ENCODE measurements around the gene PLCZ1. TPM values are rescaled to one million over a fixed set of nuclear protein-coding genes. Genes with fewer than 3 reads are reported as not detected.

Gene PLCZ1
- polyA plus RNA-seq, 3 donors: not detected

GRCh38 chr12:18753481-18754123 lies 15.8 kb upstream of the PLCZ1 start:
- no peak overlapping the region for H3K4me2 ChIP-seq (replicated peaks; ENCODE audit: extremely low read depth, low read length, poor library complexity, severe bottlenecking)
- no peak overlapping the region for H3K9ac ChIP-seq (ENCODE audit: insufficient read depth, low read length, poor library complexity, severe bottlenecking)
- H3K4me3 ChIP-seq (replicated peaks in 1 of 3; ENCODE audit: low read depth in 2 of 3, low read length in 3 of 3): no peak overlapping the region
- Mint-ChIP-seq H3K4me3 (no peak overlapping the region), H3K4me1 (no peaks in the 10 kb centered on the region), H3K36me3 (no peaks in the 10 kb centered on the region), H3K9me3 (peaks cover 0 to 5% (median 0%) of the 10 kb centered on the region in 7 donors), H3K27ac (no peak overlapping the region), H3K27me3 (ENCODE audit: low read depth in 3 of 3) (peaks cover 0 to 1% (median 0%) of the 10 kb centered on the region in 3 donors)
- H3K27ac ChIP-seq (ENCODE audit: low read depth in 1 of 2, low read length in 2 of 2): no peak overlapping the region
- H3K36me3 ChIP-seq (replicated peaks in 1 of 2; ENCODE audit: control insufficient read depth in 1 of 2, insufficient read depth in 2 of 2, low read length in 2 of 2): no peaks in the 10 kb centered on the region
- no peak for TF ChIP-seq CTCF (IDR thresholded peaks at IDR 0.05)
- intact Hi-C loops (cut with micrococcal nuclease): no loop called here
- H3K9me3 ChIP-seq (replicated peaks in 1 of 2; ENCODE audit: control insufficient read depth in 1 of 2, insufficient read depth in 1 of 2, low read length in 2 of 2): no peaks in the 10 kb centered on the region
- H3K27me3 ChIP-seq (ENCODE audit: control insufficient read depth in 2 of 2, insufficient read depth in 2 of 2, low read length in 2 of 2): no peaks in the 10 kb centered on the region
- H3K4me1 ChIP-seq (ENCODE audit: control insufficient read depth in 1 of 2, insufficient read depth in 2 of 2, low read length in 2 of 2): no peaks in the 10 kb centered on the region
- no peaks in the 10 kb centered on the region for H4K20me1 ChIP-seq (ENCODE audit: insufficient read depth, low read length)
- H3K79me2 ChIP-seq (ENCODE audit: insufficient read depth, low read length): no peaks in the 10 kb centered on the region
- DNase-seq: no peak
- no peak overlapping the region for H2AFZ ChIP-seq (ENCODE audit: insufficient read depth, low read depth, low read length, poor library complexity, severe bottlenecking)
- 97% methylated on average over 13 of the region's 16 CpGs for WGBS (ENCODE audit: insufficient coverage)

- TF ChIP-seq CTCF (IDR thresholded peaks at IDR 0.05): no peak
- peaks cover 0 to 1% (median 0%) of the 10 kb centered on the region in 3 donors for H3K27me3 Mint-ChIP-seq (ENCODE audit: low read depth in 3 of 3)
Measured at GRCh38 chr12:18752947-18753346, 15.1 kb upstream of the PLCZ1 start.

More at GRCh38 chr12:18752947-18753346, 15.1 kb upstream of the PLCZ1 start:
- Mint-ChIP-seq H3K9me3 (peaks cover 0 to 3% (median 0%) of the 10 kb centered on the region in 7 donors), H3K36me3 (no peaks in the 10 kb centered on the region), H3K27ac (no peak overlapping the region), H3K4me3 (no peak overlapping the region), H3K4me1 (no peaks in the 10 kb centered on the region)
- 88% methylated on average over 1 of the region's 1 CpG for WGBS (ENCODE audit: insufficient coverage)
- no peak for DNase-seq
- H4K20me1 ChIP-seq (ENCODE audit: insufficient read depth, low read length): no peaks in the 10 kb centered on the region
- no peak overlapping the region for H3K4me2 ChIP-seq (replicated peaks; ENCODE audit: extremely low read depth, low read length, poor library complexity, severe bottlenecking)
- no peaks in the 10 kb centered on the region for H3K36me3 ChIP-seq (replicated peaks in 1 of 2; ENCODE audit: control insufficient read depth in 1 of 2, insufficient read depth in 2 of 2, low read length in 2 of 2)
- no peak overlapping the region for H2AFZ ChIP-seq (ENCODE audit: insufficient read depth, low read depth, low read length, poor library complexity, severe bottlenecking)
- no peaks in the 10 kb centered on the region for H3K4me1 ChIP-seq (ENCODE audit: control insufficient read depth in 1 of 2, insufficient read depth in 2 of 2, low read length in 2 of 2)
- H3K27ac ChIP-seq (ENCODE audit: low read depth in 1 of 2, low read length in 2 of 2): no peak overlapping the region
- H3K79me2 ChIP-seq (ENCODE audit: insufficient read depth, low read length): no peaks in the 10 kb centered on the region
- no peaks in the 10 kb centered on the region for H3K9me3 ChIP-seq (replicated peaks in 1 of 2; ENCODE audit: control insufficient read depth in 1 of 2, insufficient read depth in 1 of 2, low read length in 2 of 2)
- H3K9ac ChIP-seq (ENCODE audit: insufficient read depth, low read length, poor library complexity, severe bottlenecking): no peak overlapping the region
- intact Hi-C loops (cut with micrococcal nuclease): no loop called here
- no peak overlapping the region for H3K4me3 ChIP-seq (replicated peaks in 1 of 3; ENCODE audit: low read depth in 2 of 3, low read length in 3 of 3)
- no peaks in the 10 kb centered on the region for H3K27me3 ChIP-seq (ENCODE audit: control insufficient read depth in 2 of 2, insufficient read depth in 2 of 2, low read length in 2 of 2)

Measured in CD14-positive monocyte (primary cell).